Measurements from ENCODE around the gene RSPH9.
"Not testable (repeated sequence)": the region's sequence is repeated elsewhere in the genome, so short reads cannot be mapped to it uniquely, and the experiment has no call there.

The RSPH9 gene

DNA sequence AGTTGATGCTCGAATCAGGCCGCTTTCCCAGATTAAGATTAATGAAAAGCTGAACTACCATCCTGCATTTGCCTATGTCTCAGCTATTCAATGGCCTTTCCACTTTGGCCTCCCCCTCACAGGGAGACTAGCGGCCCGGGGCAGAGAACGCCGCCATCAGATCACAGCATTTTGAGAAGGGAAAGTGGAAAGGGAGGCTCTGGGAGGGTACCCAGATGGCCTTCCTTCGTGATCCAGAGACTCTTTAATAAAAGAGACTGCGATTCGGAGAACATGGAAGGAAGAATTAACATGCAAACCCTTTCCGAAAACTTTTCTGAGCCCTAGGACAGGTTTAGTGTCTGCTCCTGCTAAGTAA, 42.2 kb downstream of the RSPH9 start:
- no peak for DNase-seq (ENCODE audit: low read depth)

DNA sequence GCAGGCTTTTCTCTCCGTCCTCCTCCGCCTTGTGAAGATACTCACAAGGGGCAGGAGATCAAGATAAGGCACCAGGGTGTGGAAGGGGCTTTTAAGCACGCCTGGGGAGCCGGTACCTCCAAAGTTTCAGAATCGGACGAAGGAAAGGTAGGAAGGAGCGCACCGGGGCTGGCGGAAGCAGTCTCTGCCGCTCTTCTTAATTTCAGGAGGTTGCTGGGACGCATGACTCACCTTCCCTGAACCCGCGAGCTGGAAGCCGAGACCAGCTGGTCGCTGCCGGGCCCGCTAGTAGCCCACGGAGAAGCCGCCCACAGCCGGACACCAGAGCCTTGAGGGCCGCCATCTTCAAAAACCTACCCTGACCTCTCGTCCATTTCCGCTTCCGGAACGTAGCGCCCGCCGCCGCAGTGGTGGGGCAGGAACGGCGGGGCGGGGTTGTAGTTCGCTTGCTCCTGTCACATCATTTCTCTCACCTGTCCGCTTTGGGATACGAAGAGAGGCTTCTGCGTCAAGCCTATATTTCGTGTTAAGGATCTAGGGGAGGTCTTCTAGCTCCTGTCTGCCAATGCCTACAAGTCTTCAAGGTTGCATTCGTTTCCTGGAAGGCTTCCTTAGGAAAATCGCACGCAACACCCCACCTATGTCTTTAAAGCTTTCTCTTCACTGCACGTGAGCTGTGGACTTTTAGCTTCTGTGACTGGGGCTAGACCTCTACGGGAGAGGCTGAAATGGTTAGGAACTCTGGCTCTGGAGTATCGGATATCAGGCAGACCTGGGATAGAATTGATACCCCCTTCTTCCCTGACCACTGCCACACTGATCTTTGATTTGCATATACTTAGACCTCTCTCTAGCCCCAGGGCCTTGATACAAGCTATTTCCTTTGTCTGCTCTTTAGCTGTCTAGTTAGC, 42.9 kb downstream of the RSPH9 start, which contains the start of gene MRPS18A:
Gene MRPS18A (minus strand): TSS at position 355 of the 911 bp plus-strand sequence. CDS start 12 bp downstream, at position 343.
- peak; percentile 41 for DNase-seq (ENCODE audit: low read depth)

- no peak for DNase-seq (ENCODE audit: low read depth)
Measured at GRCh38 chr6:43689421-43689820, 44.6 kb downstream of the RSPH9 start.

GRCh38 chr6:43695215-43695966, 50.6 kb downstream of the RSPH9 start:
- no peak for DNase-seq (ENCODE audit: low read depth)

DNA sequence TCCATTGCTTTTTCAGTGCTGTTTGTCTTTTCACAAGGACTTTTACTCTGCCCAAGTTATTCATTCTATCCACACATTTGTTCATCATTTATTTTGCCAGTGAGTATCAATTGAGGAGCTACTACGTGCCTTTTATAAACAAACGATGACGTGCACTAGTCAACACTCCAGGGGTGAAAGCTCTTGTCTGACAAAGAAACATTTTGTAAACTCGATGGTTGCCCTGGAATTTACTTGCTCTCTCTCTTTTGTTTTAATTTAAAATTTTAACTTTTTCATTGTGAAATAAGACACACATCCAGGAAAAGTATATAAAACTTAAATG, 51.1 kb downstream of the RSPH9 start:
- DNase-seq (ENCODE audit: low read depth): no peak

- no peak for DNase-seq (ENCODE audit: low read depth)
Measured at GRCh38 chr6:43697421-43697820, 52.6 kb downstream of the RSPH9 start.

GRCh38 chr6:43698584-43699349, 53.9 kb downstream of the RSPH9 start:
- no peak for DNase-seq (ENCODE audit: low read depth)

- no peak for DNase-seq (ENCODE audit: low read depth)
Measured at GRCh38 chr6:43699564-43700186, 54.8 kb downstream of the RSPH9 start.

GRCh38 chr6:43700939-43701560, 56.2 kb downstream of the RSPH9 start:
- not testable (repeated sequence) for DNase-seq (ENCODE audit: low read depth)

DNA sequence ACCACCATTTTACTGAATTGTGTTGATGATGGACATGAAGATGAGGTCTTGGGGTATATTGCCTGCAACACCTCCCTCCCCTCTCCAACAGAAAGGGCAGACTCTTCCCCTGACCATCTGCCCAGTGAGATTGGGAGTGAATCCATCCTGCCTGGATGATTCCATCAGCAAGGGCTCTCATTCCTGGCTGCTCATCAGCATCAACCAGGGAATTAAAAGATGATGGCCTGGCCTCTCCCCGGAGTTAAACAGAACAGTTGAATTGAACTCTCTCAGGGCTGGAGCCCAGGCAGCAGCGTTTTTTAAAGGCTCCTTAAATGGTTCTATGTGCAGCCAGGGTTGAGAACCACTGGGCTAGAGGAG, 57.3 kb downstream of the RSPH9 start:
- DNase-seq (ENCODE audit: low read depth): no peak

GRCh38 chr6:43702534-43703440, 58.0 kb downstream of the RSPH9 start:
- DNase-seq (ENCODE audit: low read depth): no peak

- DNase-seq (ENCODE audit: low read depth): no peak
Measured at GRCh38 chr6:43703512-43704429, 58.9 kb downstream of the RSPH9 start.

- DNase-seq (ENCODE audit: low read depth): no peak
Measured at GRCh38 chr6:43705996-43706395, 61.2 kb downstream of the RSPH9 start.

DNA sequence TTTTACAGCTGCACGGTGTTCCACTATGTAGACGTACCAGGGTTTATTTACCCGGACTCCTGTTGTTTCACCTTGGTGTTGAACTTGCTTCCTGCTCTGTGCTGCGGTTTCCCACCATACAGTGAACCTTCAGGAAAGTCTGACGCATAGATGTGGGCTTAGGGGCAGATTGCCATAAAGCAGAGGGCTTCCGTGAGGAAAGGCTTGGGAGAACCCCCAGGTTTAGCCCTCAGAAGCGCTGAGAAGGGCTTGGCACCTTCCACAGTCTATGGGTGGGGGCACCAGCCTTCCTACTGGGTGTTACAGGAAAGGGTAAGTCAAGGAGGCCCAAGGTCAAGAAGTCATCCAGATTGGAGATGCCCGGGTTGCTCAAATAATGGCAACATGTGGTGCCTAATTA, 62.0 kb downstream of the RSPH9 start:
- no peak for DNase-seq (ENCODE audit: low read depth)

DNA sequence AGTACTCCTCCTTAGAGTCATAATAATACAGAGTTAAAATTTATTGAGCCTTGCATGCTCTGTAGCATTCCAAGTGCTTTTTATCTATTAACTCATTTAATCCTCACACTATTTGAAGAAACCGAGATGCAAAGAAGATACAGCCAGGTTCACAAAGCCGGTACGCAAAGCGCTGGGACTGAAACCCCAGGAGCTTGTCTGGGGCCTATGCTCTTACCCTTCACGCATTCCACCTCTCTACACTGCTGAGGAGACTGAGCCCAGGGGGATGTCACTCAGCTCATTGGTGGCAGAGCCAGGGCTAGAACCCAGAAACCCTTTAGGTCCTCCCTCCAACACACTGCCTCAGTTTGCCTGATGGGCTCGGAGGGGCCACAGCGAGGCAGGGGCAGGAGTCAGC, 62.4 kb downstream of the RSPH9 start:
- no peak for DNase-seq (ENCODE audit: low read depth)

DNA sequence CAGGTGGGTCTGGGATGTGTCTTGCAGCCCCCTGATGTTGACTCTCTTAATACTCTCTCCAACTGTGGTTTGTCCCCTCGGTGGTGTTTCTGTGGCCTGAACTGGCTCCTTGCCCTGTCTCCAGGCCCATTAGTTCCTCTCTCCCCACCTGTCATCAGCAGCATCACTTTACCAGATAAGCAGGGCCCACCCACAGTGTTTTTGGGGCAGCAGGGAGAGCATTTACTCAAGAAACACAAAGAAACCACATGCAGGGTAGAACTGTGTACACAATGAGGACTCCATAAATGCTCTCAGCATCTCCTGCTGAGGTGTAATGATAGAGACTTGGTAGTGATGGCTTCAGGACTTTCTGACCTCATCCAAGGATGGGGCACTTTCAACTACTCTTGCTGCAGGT, 62.9 kb downstream of the RSPH9 start:
- no peak for DNase-seq (ENCODE audit: low read depth)

DNA sequence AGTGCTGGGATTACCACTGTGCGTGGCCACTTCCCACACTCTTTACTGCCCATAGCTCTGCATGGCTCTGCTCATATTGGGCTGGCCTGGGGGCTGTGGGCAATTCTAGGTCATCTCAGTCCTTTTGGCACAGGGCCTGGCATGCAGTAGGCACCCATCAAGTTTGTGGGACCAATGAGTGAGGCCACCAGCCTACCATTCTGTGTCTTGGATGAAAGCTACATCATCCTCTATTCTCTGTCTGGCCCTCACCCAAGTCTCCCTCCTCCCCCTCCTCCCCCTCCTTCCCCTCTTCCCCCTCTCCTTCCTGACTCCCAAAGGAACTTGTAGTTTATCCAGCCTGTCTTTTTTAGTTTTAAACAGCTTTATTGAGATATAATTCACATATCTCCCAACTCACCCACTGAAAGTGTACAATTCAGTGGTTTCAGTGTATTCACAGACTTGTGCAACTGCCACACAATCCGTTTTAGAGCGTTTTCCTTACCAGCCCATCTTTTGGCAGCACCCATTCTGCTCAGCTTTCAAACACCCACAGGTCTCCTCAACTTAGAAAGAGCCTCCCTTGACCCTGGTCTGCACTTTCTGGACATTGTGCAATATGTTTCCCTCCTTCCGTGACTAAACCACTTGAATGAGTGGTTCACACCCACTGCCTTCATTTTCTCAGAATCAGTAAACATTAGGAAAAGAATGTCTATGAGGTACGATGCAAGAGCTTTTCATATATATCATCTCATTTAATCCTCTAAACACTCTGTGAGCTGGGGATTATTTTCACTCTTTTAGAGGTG, 64.2 kb downstream of the RSPH9 start:
- no peak for DNase-seq (ENCODE audit: low read depth)

GRCh38 chr6:43709654-43710303, 64.9 kb downstream of the RSPH9 start:
- DNase-seq (ENCODE audit: low read depth): no peak
